GM12875 (cell line): Measurements from ENCODE around the gene ESPNL.

ENCODE experiments used
- H3K4me3 ChIP-seq: one replicate; pipeline ENCODE4 v1.5.1; 2011; ENCODE audit warnings: low read depth, low read length, control low read depth
- TF ChIP-seq, protein P1 (sequence below): IDR thresholded peaks from 2 replicates; pipeline ENCODE4 v1.5.1; 2011; ENCODE audit warnings: low read depth, mild to moderate bottlenecking, control low read depth, inconsistent platforms, low read length, moderate library complexity, borderline replicate concordance; ENCODE audit not compliant: insufficient read depth

ESPNL gene

GRCh38 chr2:238176613-238177012 is 76.5 kb downstream of the ESPNL start:
- H3K4me3 ChIP-seq = no peak overlapping the region
- TF ChIP-seq, protein P1, sequence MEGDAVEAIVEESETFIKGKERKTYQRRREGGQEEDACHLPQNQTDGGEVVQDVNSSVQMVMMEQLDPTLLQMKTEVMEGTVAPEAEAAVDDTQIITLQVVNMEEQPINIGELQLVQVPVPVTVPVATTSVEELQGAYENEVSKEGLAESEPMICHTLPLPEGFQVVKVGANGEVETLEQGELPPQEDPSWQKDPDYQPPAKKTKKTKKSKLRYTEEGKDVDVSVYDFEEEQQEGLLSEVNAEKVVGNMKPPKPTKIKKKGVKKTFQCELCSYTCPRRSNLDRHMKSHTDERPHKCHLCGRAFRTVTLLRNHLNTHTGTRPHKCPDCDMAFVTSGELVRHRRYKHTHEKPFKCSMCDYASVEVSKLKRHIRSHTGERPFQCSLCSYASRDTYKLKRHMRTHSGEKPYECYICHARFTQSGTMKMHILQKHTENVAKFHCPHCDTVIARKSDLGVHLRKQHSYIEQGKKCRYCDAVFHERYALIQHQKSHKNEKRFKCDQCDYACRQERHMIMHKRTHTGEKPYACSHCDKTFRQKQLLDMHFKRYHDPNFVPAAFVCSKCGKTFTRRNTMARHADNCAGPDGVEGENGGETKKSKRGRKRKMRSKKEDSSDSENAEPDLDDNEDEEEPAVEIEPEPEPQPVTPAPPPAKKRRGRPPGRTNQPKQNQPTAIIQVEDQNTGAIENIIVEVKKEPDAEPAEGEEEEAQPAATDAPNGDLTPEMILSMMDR = no peak

DNA sequence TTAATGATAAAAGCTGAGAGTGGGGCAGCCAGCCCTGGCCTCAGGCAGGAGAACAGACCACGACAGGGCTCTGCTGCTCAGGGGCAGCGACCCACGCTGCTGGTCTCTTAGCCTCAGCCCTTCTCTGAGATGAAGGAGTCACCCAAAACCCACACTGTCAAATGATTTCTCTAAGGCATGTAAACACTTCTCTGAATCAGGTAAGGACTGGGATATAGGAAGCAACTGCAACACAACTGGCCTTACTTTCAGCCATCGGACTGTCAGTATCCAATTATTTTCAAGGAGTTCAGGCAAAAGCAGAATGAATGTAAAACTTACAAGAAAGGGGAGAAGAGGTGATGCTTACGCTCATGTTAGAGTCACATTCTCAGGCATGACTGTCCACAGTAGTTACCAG is 80.4 kb downstream of the ESPNL start:
- TF ChIP-seq, protein P1 = no peak
- H3K4me3 ChIP-seq = no peak overlapping the region

GRCh38 chr2:238182362-238182761 is 82.2 kb downstream of the ESPNL start:
- H3K4me3 ChIP-seq = no peak overlapping the region
- TF ChIP-seq, protein P1 = no peak
